T-cell (primary cell): Measurements from ENCODE around the gene CAPS2. TPM values are rescaled to one million over a fixed set of nuclear protein-coding genes. Genes with fewer than 3 reads are reported as not detected.

Experiments
- ATAC-seq, 4 experiments: fragments of 200-7000 bp in 3 of 4; fragments of 150-1000 bp in 1 of 4; cut with Tn5 transposase; replicated peaks in 1 of 4; 1 replicate in 3 of 4; 2 replicates in 1 of 4; pipeline ENCODE4 v1.10.0; 2021; ENCODE audit warnings: moderate library complexity in 3 of 4, mild to moderate bottlenecking in 2 of 4, moderate number of reproducible peaks in 1 of 4
- CTCF ChIA-PET, 2 donors: fragments of 300-600 bp; sonication (Branson Sonifier 250); formaldehyde crosslinking; loops; one replicate each; lab custom pipeline; 2022; ENCODE audit warnings: antibody characterized with exemption in 2 of 2; lab: Charles Lee
- POLR2A ChIA-PET, 2 donors: fragments of 300-600 bp; sonication (Branson Sonifier 250); formaldehyde crosslinking; loops; one replicate each; lab custom pipeline; 2022; ENCODE audit warnings: antibody characterized with exemption in 2 of 2; lab: Charles Lee
- DNase-seq, 35 experiments: peaks; one replicate each; pipeline versions ENCODE4 v3.0.0 to v3.0.0-alpha.2; 2013 to 2023
- H3K27ac ChIP-seq: one replicate; pipeline ENCODE4 v1.5.1; 2013; ENCODE audit warnings: low read length
- H3K27me3 ChIP-seq, 2 experiments: replicated peaks in 1 of 2; 1 replicate in 1 of 2; 2 replicates in 1 of 2; pipeline versions ENCODE4 v1.6.1 to v1.7.0; 2013; ENCODE audit warnings: low read length in 1 of 2, mixed read lengths in 1 of 2; ENCODE audit not compliant: control insufficient read depth in 2 of 2, insufficient read depth in 2 of 2; ENCODE audit errors: extremely low read depth in 1 of 2
- H3K36me3 ChIP-seq, 2 donors: 1 replicate in 1 of 2; 2 replicates in 1 of 2; pipeline versions ENCODE4 v1.6.1 to v1.7.0; 2013; ENCODE audit warnings: low read length in 1 of 2; ENCODE audit not compliant: control insufficient read depth in 2 of 2, insufficient read depth in 1 of 2; ENCODE audit errors: extremely low read depth in 1 of 2
- H3K4me1 ChIP-seq, 2 experiments: 1 replicate in 1 of 2; 2 replicates in 1 of 2; pipeline versions ENCODE4 v1.6.1 to v1.7.0; 2013; ENCODE audit warnings: low read length in 2 of 2, mixed read lengths in 1 of 2; ENCODE audit not compliant: insufficient read depth in 2 of 2, control insufficient read depth in 1 of 2; ENCODE audit errors: extremely low read depth in 1 of 2
- H3K4me3 ChIP-seq, 2 donors: 1 replicate in 1 of 2; 2 replicates in 1 of 2; pipeline versions ENCODE4 v1.5.1 to v1.7.0; 2013; ENCODE audit warnings: mild to moderate bottlenecking in 2 of 2, low read length in 1 of 2, moderate library complexity in 1 of 2; ENCODE audit not compliant: control insufficient read depth in 1 of 2; ENCODE audit errors: extremely low read depth in 1 of 2
- H3K9me3 ChIP-seq: 2 replicates; pipeline ENCODE4 v1.7.0; 2013
- H3K27ac Mint-ChIP-seq, 2 donors: one replicate each; pipeline ENCODE4 v1.8.0; 2020 to 2021; ENCODE audit warnings: mild to moderate bottlenecking in 2 of 2, mixed read lengths in 2 of 2
- H3K27me3 Mint-ChIP-seq, 2 donors: one replicate each; pipeline ENCODE4 v1.8.0; 2021 to 2022; ENCODE audit warnings: mixed read lengths in 2 of 2
- H3K36me3 Mint-ChIP-seq: one replicate; pipeline ENCODE4 v1.8.0; 2021; ENCODE audit warnings: mixed read lengths
- H3K4me1 Mint-ChIP-seq, 3 donors: one replicate each; pipeline ENCODE4 v1.8.0; 2020 to 2022; ENCODE audit warnings: mixed read lengths in 3 of 3, mild to moderate bottlenecking in 1 of 3
- H3K4me3 Mint-ChIP-seq, 3 donors: one replicate each; pipeline ENCODE4 v1.8.0; 2020 to 2022; ENCODE audit warnings: mild to moderate bottlenecking in 3 of 3, mixed read lengths in 3 of 3, moderate library complexity in 3 of 3
- H3K9me3 Mint-ChIP-seq, 3 donors: one replicate each; pipeline ENCODE4 v1.8.0; 2020 to 2022; ENCODE audit warnings: mixed read lengths in 3 of 3
- WGBS: methylation state at CpG from one replicate; pipeline ENCODE4 v1.1.5; 2013; ENCODE audit warnings: missing lambda C conversion rate; ENCODE audit not compliant: insufficient coverage; 5-methylcytosine and 5-hydroxymethylcytosine counted together
- total RNA-seq, 35 experiments: library from RNA in 6 of 35; stranded (reverse) in 6 of 35; fragments of 120-200 nt in 1 of 35; gene quantifications; one replicate each; pipeline versions ENCODE4 v1.2.1 to v1.2.4 and lab custom pipeline; 2013 to 2026

Gene CAPS2
- total RNA-seq, 5 donors from 2014 or later (not counting 1 experiment from before 2014, with no cell fraction given): 2.4 to 4.7 (median 4.4) TPM

GRCh38 chr12:75317784-75318183 is 12.3 kb downstream of the CAPS2 start:
- Histone ChIP-seq H3K9me3 (no peaks in the 10 kb centered on the region), H3K4me1 (no peaks in the 10 kb centered on the region), H3K27ac (no peak overlapping the region), H3K27me3 (peaks cover 0 to 3% of the 10 kb centered on the region in 2 experiments), H3K36me3 (no peaks in the 10 kb centered on the region), H3K4me3 (no peak overlapping the region)
- DNase-seq (no peak), ATAC-seq (no peak)
- POLR2A ChIA-PET: no interaction called here
- WGBS: 83% methylated on average over 1 of the region's 3 CpGs
- CTCF ChIA-PET: no interaction called here
- H3K4me3 Mint-ChIP-seq: no peak overlapping the region
- peaks cover 4 to 6% of the 10 kb centered on the region in 2 donors for H3K27me3 Mint-ChIP-seq
- no peaks in the 10 kb centered on the region for H3K9me3 Mint-ChIP-seq
- H3K4me1 Mint-ChIP-seq: no peaks in the 10 kb centered on the region
- H3K36me3 Mint-ChIP-seq: no peaks in the 10 kb centered on the region
- H3K27ac Mint-ChIP-seq: no peak overlapping the region

- no peak overlapping the region for H3K4me3 ChIP-seq
- no peaks in the 10 kb centered on the region for H3K36me3 ChIP-seq
- Mint-ChIP-seq H3K4me3 (no peak overlapping the region), H3K27ac (no peak overlapping the region), H3K36me3 (no peaks in the 10 kb centered on the region), H3K27me3 (peaks cover 4 to 6% of the 10 kb centered on the region in 2 donors), H3K9me3 (no peaks in the 10 kb centered on the region), H3K4me1 (no peaks in the 10 kb centered on the region)
- H3K9me3 ChIP-seq: no peaks in the 10 kb centered on the region
- ATAC-seq (no peak), DNase-seq (no peak)
- no peaks in the 10 kb centered on the region for H3K4me1 ChIP-seq
- H3K27ac ChIP-seq: no peak overlapping the region
- ChIA-PET CTCF (no interaction called here), POLR2A (no interaction called here)
- H3K27me3 ChIP-seq: peaks cover 0 to 3% of the 10 kb centered on the region in 2 experiments
Observed at GRCh38 chr12:75315518-75315917, 14.6 kb downstream of the CAPS2 start.

GRCh38 chr12:75311369-75311768 is 18.8 kb downstream of the CAPS2 start:
- ChIA-PET POLR2A (no interaction called here), CTCF (no interaction called here)
- Mint-ChIP-seq H3K4me1 (no peaks in the 10 kb centered on the region), H3K9me3 (no peaks in the 10 kb centered on the region), H3K36me3 (no peaks in the 10 kb centered on the region), H3K27ac (no peak overlapping the region), H3K4me3 (no peak overlapping the region), H3K27me3 (no peaks in the 10 kb centered on the region)
- no peaks in the 10 kb centered on the region for H3K36me3 ChIP-seq
- H3K27me3 ChIP-seq: peaks cover 0 to 3% of the 10 kb centered on the region in 2 experiments
- no peak overlapping the region for H3K4me3 ChIP-seq
- H3K27ac ChIP-seq: no peak overlapping the region
- H3K4me1 ChIP-seq: no peaks in the 10 kb centered on the region
- ATAC-seq (no peak), DNase-seq (no peak)
- no peaks in the 10 kb centered on the region for H3K9me3 ChIP-seq
- WGBS: no CpG with 5 or more reads among the region's 3 CpGs

- no peak overlapping the region for H3K4me3 ChIP-seq
- H3K9me3 Mint-ChIP-seq: no peaks in the 10 kb centered on the region
- H3K4me1 Mint-ChIP-seq: no peaks in the 10 kb centered on the region
- no peaks in the 10 kb centered on the region for H3K27me3 ChIP-seq
- H3K27ac ChIP-seq: no peak overlapping the region
- H3K4me1 ChIP-seq: no peaks in the 10 kb centered on the region
- H3K36me3 ChIP-seq: no peaks in the 10 kb centered on the region
- no peaks in the 10 kb centered on the region for H3K9me3 ChIP-seq
- no peaks in the 10 kb centered on the region for H3K27me3 Mint-ChIP-seq
- ATAC-seq: no peak
- no peak for DNase-seq
- H3K27ac Mint-ChIP-seq: no peak overlapping the region
- ChIA-PET POLR2A (no interaction called here), CTCF (interaction anchor here in 1 of 2 donors (0.7 kb wide), 1 partner anchor 36 kb away, joined by 3 read pairs; no protein-coding TSS in a partner anchor)
- no peaks in the 10 kb centered on the region for H3K36me3 Mint-ChIP-seq
- no peak overlapping the region for H3K4me3 Mint-ChIP-seq
- WGBS: no CpG with 5 or more reads among the region's 2 CpGs
Observed at GRCh38 chr12:75308279-75308678, 21.8 kb downstream of the CAPS2 start.

GRCh38 chr12:75305412-75306332 is 24.5 kb downstream of the CAPS2 start:
- no peaks in the 10 kb centered on the region for H3K4me1 ChIP-seq
- ATAC-seq (no peak), DNase-seq (no peak)
- no peaks in the 10 kb centered on the region for H3K9me3 Mint-ChIP-seq
- H3K27ac Mint-ChIP-seq: no peak overlapping the region
- no peaks in the 10 kb centered on the region for H3K27me3 ChIP-seq
- ChIA-PET CTCF (interaction anchor here in 1 of 2 donors (0.7 kb wide), 1 partner anchor 14 kb away, joined by 3 read pairs; no protein-coding TSS in a partner anchor), POLR2A (no interaction called here)
- H3K36me3 Mint-ChIP-seq: no peaks in the 10 kb centered on the region
- H3K4me3 Mint-ChIP-seq: no peak overlapping the region
- 90% methylated on average over 55 of the region's 56 CpGs for WGBS
- H3K36me3 ChIP-seq: no peaks in the 10 kb centered on the region
- no peaks in the 10 kb centered on the region for H3K4me1 Mint-ChIP-seq
- H3K9me3 ChIP-seq: no peaks in the 10 kb centered on the region
- H3K27ac ChIP-seq: no peak overlapping the region
- no peaks in the 10 kb centered on the region for H3K27me3 Mint-ChIP-seq
- H3K4me3 ChIP-seq: no peak overlapping the region

DNA sequence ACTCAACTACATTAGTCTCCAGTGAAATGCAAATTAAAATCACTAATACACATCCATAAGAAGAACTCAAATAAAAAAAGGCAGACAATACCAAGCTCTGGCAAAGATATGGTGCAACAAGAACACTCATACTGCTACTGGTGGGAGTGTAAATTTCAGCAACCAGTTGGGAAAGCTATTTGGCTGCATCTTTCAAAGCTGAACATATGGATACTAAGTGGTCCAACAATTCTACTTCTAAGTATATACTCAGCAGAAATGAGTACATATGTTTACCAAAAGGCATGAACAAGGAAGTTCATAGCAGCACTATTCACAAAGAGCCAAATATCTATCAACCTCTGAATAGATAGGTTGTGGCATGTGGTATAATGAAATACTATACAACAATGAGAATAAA is 27.3 kb downstream of the CAPS2 start:
- DNase-seq (no peak), ATAC-seq (no peak)
- Histone ChIP-seq H3K36me3 (no peaks in the 10 kb centered on the region), H3K27ac (no peak overlapping the region), H3K9me3 (no peaks in the 10 kb centered on the region), H3K27me3 (no peaks in the 10 kb centered on the region), H3K4me1 (no peaks in the 10 kb centered on the region), H3K4me3 (no peak overlapping the region)
- ChIA-PET POLR2A (no interaction called here), CTCF (no interaction called here)
- Mint-ChIP-seq H3K4me3 (no peak overlapping the region), H3K9me3 (no peaks in the 10 kb centered on the region), H3K27ac (no peak overlapping the region), H3K27me3 (no peaks in the 10 kb centered on the region), H3K36me3 (no peaks in the 10 kb centered on the region), H3K4me1 (no peaks in the 10 kb centered on the region)
